ENCODE results near the gene RPRML.
"Not testable (repeated sequence)": the region's sequence is repeated elsewhere in the genome, so short reads cannot be mapped to it uniquely, and the experiment has no call there.

Gene RPRML

DNA sequence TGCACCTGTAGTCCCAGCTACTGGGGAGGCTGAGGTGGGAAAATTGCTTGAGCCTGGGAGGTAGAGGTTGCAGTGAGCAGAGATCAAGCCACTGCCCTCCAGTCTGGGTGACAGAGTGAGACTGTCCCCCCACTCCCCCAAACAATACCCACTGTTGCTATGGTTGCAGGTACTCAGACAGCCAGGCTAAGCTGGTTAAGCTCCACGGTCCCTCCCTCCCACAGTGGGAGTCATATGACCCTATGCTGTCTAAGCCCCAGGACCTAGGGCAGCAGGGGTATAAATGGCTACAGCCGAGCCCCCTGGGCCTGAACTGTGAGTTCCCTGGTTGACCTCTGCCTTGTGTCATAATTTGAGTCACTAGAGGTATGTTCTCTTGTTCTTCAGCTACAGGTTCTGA, 15.9 kb upstream of the RPRML start:
- Histone ChIP-seq H4K20me1 (ENCODE audit: insufficient read depth, low read length) (no peaks in the 10 kb centered on the region), H3K9ac (ENCODE audit: low read depth, low read length) (no peak overlapping the region), H3K9me3 (ENCODE audit: insufficient read depth, low read length, severe bottlenecking) (no peaks in the 10 kb centered on the region), H3K27ac (ENCODE audit: low read length) (no peak overlapping the region), H2AFZ (ENCODE audit: low read depth, low read length) (no peak overlapping the region), H3K4me3 (ENCODE audit: low read depth in 1 of 2, low read length in 2 of 2) (no peak overlapping the region), H3K36me3 (ENCODE audit: insufficient read depth, low read length) (no peaks in the 10 kb centered on the region), H3K4me2 (ENCODE audit: insufficient read depth, low read length) (no peak overlapping the region), H3K27me3 (ENCODE audit: insufficient read depth, low read length, poor library complexity) (no peaks in the 10 kb centered on the region), H3K79me2 (ENCODE audit: insufficient read depth, low read length) (no peaks in the 10 kb centered on the region), H3K4me1 (ENCODE audit: insufficient read depth, low read length) (no peaks in the 10 kb centered on the region)
- DNase-seq (no peak), ATAC-seq (ENCODE audit: insufficient read depth, low read depth) (no peak)
- TF ChIP-seq, protein P1, sequence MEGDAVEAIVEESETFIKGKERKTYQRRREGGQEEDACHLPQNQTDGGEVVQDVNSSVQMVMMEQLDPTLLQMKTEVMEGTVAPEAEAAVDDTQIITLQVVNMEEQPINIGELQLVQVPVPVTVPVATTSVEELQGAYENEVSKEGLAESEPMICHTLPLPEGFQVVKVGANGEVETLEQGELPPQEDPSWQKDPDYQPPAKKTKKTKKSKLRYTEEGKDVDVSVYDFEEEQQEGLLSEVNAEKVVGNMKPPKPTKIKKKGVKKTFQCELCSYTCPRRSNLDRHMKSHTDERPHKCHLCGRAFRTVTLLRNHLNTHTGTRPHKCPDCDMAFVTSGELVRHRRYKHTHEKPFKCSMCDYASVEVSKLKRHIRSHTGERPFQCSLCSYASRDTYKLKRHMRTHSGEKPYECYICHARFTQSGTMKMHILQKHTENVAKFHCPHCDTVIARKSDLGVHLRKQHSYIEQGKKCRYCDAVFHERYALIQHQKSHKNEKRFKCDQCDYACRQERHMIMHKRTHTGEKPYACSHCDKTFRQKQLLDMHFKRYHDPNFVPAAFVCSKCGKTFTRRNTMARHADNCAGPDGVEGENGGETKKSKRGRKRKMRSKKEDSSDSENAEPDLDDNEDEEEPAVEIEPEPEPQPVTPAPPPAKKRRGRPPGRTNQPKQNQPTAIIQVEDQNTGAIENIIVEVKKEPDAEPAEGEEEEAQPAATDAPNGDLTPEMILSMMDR (IDR thresholded peaks at IDR 0.05; ENCODE audit: borderline replicate concordance, extremely low read depth, low read length, poor library complexity, severe bottlenecking), result no peak
- TF ChIP-seq EZH2 (IDR thresholded peaks at IDR 0.05; ENCODE audit: borderline replicate concordance, low read depth, low read length, severe bottlenecking), result no peak

DNA sequence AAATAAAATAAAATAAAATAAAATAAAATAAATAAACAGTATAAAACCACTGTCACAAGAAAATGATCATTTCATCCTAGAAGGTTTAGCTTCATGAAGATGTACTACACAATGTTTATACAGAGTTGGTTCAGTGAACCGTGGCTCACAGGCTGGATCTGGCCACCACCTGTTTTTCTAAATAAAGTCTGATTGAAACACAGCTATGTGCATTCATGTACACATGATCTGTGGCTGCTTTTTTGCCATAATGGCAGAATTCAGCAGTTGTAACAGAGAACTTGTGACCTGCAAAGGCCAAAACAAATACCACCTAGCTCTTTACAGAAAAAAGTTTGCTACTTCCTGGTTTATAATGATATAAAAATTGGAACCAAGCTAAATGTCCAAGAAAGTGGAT, 12.6 kb upstream of the RPRML start:
- Histone ChIP-seq H3K4me3 (ENCODE audit: low read depth in 1 of 2, low read length in 2 of 2) (no peak overlapping the region), H3K27ac (ENCODE audit: low read length) (no peak overlapping the region), H3K4me1 (ENCODE audit: insufficient read depth, low read length) (no peaks in the 10 kb centered on the region), H3K79me2 (ENCODE audit: insufficient read depth, low read length) (no peaks in the 10 kb centered on the region), H3K4me2 (ENCODE audit: insufficient read depth, low read length) (no peak overlapping the region), H3K36me3 (ENCODE audit: insufficient read depth, low read length) (no peaks in the 10 kb centered on the region), H2AFZ (ENCODE audit: low read depth, low read length) (no peak overlapping the region), H3K9ac (ENCODE audit: low read depth, low read length) (no peak overlapping the region), H4K20me1 (ENCODE audit: insufficient read depth, low read length) (no peaks in the 10 kb centered on the region), H3K27me3 (ENCODE audit: insufficient read depth, low read length, poor library complexity) (no peaks in the 10 kb centered on the region), H3K9me3 (ENCODE audit: insufficient read depth, low read length, severe bottlenecking) (no peaks in the 10 kb centered on the region)
- DNase-seq (no peak), ATAC-seq (ENCODE audit: insufficient read depth, low read depth) (no peak)
- TF ChIP-seq EZH2 (IDR thresholded peaks at IDR 0.05; ENCODE audit: borderline replicate concordance, low read depth, low read length, severe bottlenecking), result no peak

DNA sequence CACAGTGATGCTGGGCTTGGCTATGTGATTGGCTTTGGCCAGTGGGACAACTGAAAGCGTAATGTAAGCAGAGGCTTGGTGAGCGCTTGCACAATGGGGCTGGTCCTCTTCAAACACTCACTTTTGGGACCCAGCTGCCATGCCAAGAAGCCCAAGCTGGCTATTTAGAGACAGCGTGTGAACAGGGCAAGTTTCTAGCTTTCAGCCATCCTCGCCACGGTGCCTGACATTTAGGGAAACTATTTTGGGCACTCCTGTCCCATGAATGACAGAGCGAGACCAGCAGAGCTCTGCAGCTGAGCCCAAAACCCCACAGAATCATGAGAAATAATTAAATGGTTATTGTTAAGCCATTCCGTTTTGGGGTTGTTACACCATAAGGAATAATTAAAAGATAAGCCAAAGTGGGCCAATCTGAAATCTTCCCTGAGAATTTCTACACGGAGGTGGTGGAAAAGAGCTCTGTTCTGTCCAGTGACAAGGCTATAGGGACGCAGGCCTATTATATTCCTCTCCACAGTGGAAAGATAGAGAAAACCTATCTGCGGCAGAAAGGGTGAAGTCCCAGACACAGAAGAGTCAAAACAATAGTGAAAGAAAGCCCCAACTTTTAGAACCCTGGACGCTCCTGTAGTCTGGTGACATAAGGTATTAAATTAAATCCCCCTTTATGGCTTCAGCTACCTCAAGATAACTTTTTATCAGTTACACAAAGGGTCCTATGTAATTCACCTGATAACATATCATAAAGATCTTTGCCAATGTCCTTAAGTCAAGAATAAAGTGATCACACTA, 10.8 kb upstream of the RPRML start:
- no peak for ATAC-seq (ENCODE audit: insufficient read depth, low read depth)
- no peaks in the 10 kb centered on the region for H3K9me3 ChIP-seq (ENCODE audit: insufficient read depth, low read length, severe bottlenecking)
- H4K20me1 ChIP-seq (ENCODE audit: insufficient read depth, low read length), result no peaks in the 10 kb centered on the region
- H3K4me1 ChIP-seq (ENCODE audit: insufficient read depth, low read length), result no peaks in the 10 kb centered on the region
- no peaks in the 10 kb centered on the region for H3K79me2 ChIP-seq (ENCODE audit: insufficient read depth, low read length)
- H3K27ac ChIP-seq (ENCODE audit: low read length), result no peak overlapping the region
- DNase-seq, result no peak
- TF ChIP-seq, protein P1 (IDR thresholded peaks at IDR 0.05; ENCODE audit: borderline replicate concordance, extremely low read depth, low read length, poor library complexity, severe bottlenecking), result no peak
- no peak for TF ChIP-seq EZH2 (IDR thresholded peaks at IDR 0.05; ENCODE audit: borderline replicate concordance, low read depth, low read length, severe bottlenecking)
- no peak overlapping the region for H2AFZ ChIP-seq (ENCODE audit: low read depth, low read length)
- no peak overlapping the region for H3K4me2 ChIP-seq (ENCODE audit: insufficient read depth, low read length)
- H3K27me3 ChIP-seq (ENCODE audit: insufficient read depth, low read length, poor library complexity), result no peaks in the 10 kb centered on the region
- H3K4me3 ChIP-seq (ENCODE audit: low read depth in 1 of 2, low read length in 2 of 2), result no peak overlapping the region
- no peaks in the 10 kb centered on the region for H3K36me3 ChIP-seq (ENCODE audit: insufficient read depth, low read length)
- no peak overlapping the region for H3K9ac ChIP-seq (ENCODE audit: low read depth, low read length)

DNA sequence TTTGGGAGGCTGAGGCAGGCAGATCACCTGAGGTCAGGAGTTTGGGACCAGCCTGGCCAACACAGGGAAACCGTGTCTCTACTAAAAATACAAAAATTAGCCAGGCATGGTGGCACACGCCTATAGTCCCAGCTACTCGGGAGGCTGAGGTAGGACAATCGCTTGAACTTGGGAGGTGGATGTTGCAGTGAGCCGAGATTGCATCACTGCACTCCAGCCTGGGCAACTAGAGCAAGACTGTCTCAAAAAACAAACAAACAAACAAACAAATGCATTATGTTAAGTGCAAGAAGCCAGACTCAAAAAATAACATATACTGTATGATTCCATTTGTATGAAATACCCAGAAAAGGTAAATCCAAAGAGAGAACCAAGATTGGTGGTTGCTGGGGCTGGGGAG, 8.9 kb upstream of the RPRML start:
- H3K9ac ChIP-seq (ENCODE audit: low read depth, low read length); DNase-seq; ATAC-seq (ENCODE audit: insufficient read depth, low read depth): not testable (repeated sequence)

More for the DNA sequence above, 8.9 kb upstream of the RPRML start:
- not testable (repeated sequence) for H3K4me3 ChIP-seq (ENCODE audit: low read depth in 1 of 2, low read length in 2 of 2); H3K27ac ChIP-seq (ENCODE audit: low read length); H2AFZ ChIP-seq (ENCODE audit: low read depth, low read length); H3K27me3 ChIP-seq (ENCODE audit: insufficient read depth, low read length, poor library complexity); H3K4me1 ChIP-seq (ENCODE audit: insufficient read depth, low read length); H3K9me3 ChIP-seq (ENCODE audit: insufficient read depth, low read length, severe bottlenecking); H3K79me2 ChIP-seq (ENCODE audit: insufficient read depth, low read length); H3K36me3 ChIP-seq (ENCODE audit: insufficient read depth, low read length); H3K4me2 ChIP-seq (ENCODE audit: insufficient read depth, low read length); H4K20me1 ChIP-seq (ENCODE audit: insufficient read depth, low read length)

Data from DND-41 (cell line).